GM18951 (cell line): Measurements from ENCODE around the gene BICD2.

Source experiments
- POLR2A ChIP-seq: IDR thresholded peaks from 4 replicates; pipeline ENCODE4 v1.6.1; 2011; ENCODE audit warnings: mild to moderate bottlenecking; ENCODE audit not compliant: insufficient read length, insufficient read depth; ENCODE audit errors: extremely low read depth
- in situ Hi-C: fragments of 300-500 bp; cut with MboI; formaldehyde crosslinking; loops from one replicate; pipeline ENCODE4 v1.12.0; 2022; ENCODE audit warnings: low sequenced_read_pairs, mixed read lengths, inconsistent platforms; ENCODE audit not compliant: unreplicated experiment

Gene BICD2

GRCh38 chr9:92737611-92738299 lies 26.9 kb downstream of the BICD2 start:
- no peak for TF ChIP-seq POLR2A

GRCh38 chr9:92737216-92737606 lies 27.4 kb downstream of the BICD2 start:
- no peak for TF ChIP-seq POLR2A
- in situ Hi-C loops, result no loop called here

More at GRCh38 chr9:92737611-92738299, 26.9 kb downstream of the BICD2 start:
- in situ Hi-C loops, result no loop called here

GRCh38 chr9:92736563-92737215 lies 27.9 kb downstream of the BICD2 start:
- no peak for TF ChIP-seq POLR2A
- in situ Hi-C loops, result no loop called here

GRCh38 chr9:92735636-92736562 lies 28.7 kb downstream of the BICD2 start:
- no peak for TF ChIP-seq POLR2A
- in situ Hi-C loops, result no loop called here

- TF ChIP-seq POLR2A, result no peak
- in situ Hi-C loops, result no loop called here
Measured at GRCh38 chr9:92734931-92735635, 29.6 kb downstream of the BICD2 start.

- in situ Hi-C loops, result no loop called here
- no peak for TF ChIP-seq POLR2A
Measured at GRCh38 chr9:92730897-92731296, 33.7 kb downstream of the BICD2 start.

- in situ Hi-C loops, result no loop called here
- no peak for TF ChIP-seq POLR2A
Measured at GRCh38 chr9:92729735-92730155, 34.9 kb downstream of the BICD2 start.

- TF ChIP-seq POLR2A, result no peak
- in situ Hi-C loops, result no loop called here
Measured at GRCh38 chr9:92728831-92729734, 35.5 kb downstream of the BICD2 start.

- in situ Hi-C loops, result no loop called here
Measured at GRCh38 chr9:92727716-92728700, 36.6 kb downstream of the BICD2 start.

GRCh38 chr9:92726971-92727715 lies 37.5 kb downstream of the BICD2 start:
- in situ Hi-C loops, result no loop called here
- TF ChIP-seq POLR2A, result no peak

More at GRCh38 chr9:92727716-92728700, 36.6 kb downstream of the BICD2 start:
- TF ChIP-seq POLR2A, result no peak
